IPS-20b (cell line): ENCODE results near the gene ANKRD16.
"Not testable (repeated sequence)": the region's sequence is repeated elsewhere in the genome, so short reads cannot be mapped to it uniquely, and the experiment has no call there.

Experiments used
- H3K27ac ChIP-seq: one replicate; pipeline ENCODE4 v1.5.1; 2013; ENCODE audit warnings: low read length
- H3K27me3 ChIP-seq: 2 replicates; pipeline ENCODE4 v1.6.1; 2013; ENCODE audit warnings: mild to moderate bottlenecking, low read length, inconsistent platforms; ENCODE audit not compliant: insufficient read depth
- H3K36me3 ChIP-seq: 2 replicates; pipeline ENCODE4 v1.6.1; 2013; ENCODE audit warnings: low read depth, mild to moderate bottlenecking, inconsistent platforms, low read length, moderate library complexity; ENCODE audit not compliant: insufficient read depth
- H3K4me1 ChIP-seq: 2 replicates; pipeline ENCODE4 v1.6.1; 2013; ENCODE audit warnings: mild to moderate bottlenecking, control low read depth, inconsistent platforms, low read length, moderate library complexity; ENCODE audit not compliant: insufficient read depth
- H3K4me3 ChIP-seq: 2 replicates; pipeline ENCODE4 v1.5.1; 2013; ENCODE audit warnings: mild to moderate bottlenecking, low read length, inconsistent platforms
- H3K9ac ChIP-seq: 2 replicates; pipeline ENCODE4 v1.6.1; 2013; ENCODE audit warnings: low read depth, mild to moderate bottlenecking, inconsistent platforms, low read length, moderate library complexity
- H3K9me3 ChIP-seq: 2 replicates; pipeline ENCODE4 v1.6.1; 2013; ENCODE audit warnings: mild to moderate bottlenecking, low read depth, low read length, inconsistent platforms; ENCODE audit not compliant: insufficient read depth

ANKRD16 gene

GRCh38 chr10:5891009-5891408 lies 1.3 kb upstream of the ANKRD16 start:
- Histone ChIP-seq H3K9ac (peak overlapping the region; percentile 74; the same call in 1 of the 2 replicates), H3K27me3 (0 out of 2 replicates have a peak, but pooled peaks cover 6% of the 10 kb centered on the region), H3K9me3 (no peaks in the 10 kb centered on the region), H3K27ac (no peak overlapping the region), H3K36me3 (peaks cover 52% of the 10 kb centered on the region), H3K4me3 (peak overlapping the region; percentile 84), H3K4me1 (0 out of 2 replicates have a peak, but pooled peaks cover 6% of the 10 kb centered on the region)

- H3K27ac ChIP-seq: no peak overlapping the region
- H3K4me1 ChIP-seq: 0 out of 2 replicates have a peak, but pooled peaks cover 6% of the 10 kb centered on the region
- peak overlapping the region; percentile 84 for H3K4me3 ChIP-seq
- H3K27me3 ChIP-seq: 0 out of 2 replicates have a peak, but pooled peaks cover 6% of the 10 kb centered on the region
- H3K36me3 ChIP-seq: peaks cover 52% of the 10 kb centered on the region
- no peaks in the 10 kb centered on the region for H3K9me3 ChIP-seq
- H3K9ac ChIP-seq: peak overlapping the region; percentile 74; the same call in 1 of the 2 replicates
These were observed 791 bp upstream of the ANKRD16 start for GRCh38 chr10:5890452-5890915.

- H3K4me3 ChIP-seq: peak overlapping the region; percentile 84
- peaks cover 49% of the 10 kb centered on the region for H3K36me3 ChIP-seq
- H3K27ac ChIP-seq: no peak overlapping the region
- peak overlapping the region; percentile 68 for H3K9ac ChIP-seq
- no peaks in the 10 kb centered on the region for H3K9me3 ChIP-seq
- 0 out of 2 replicates have a peak, but pooled peaks cover 6% of the 10 kb centered on the region for H3K4me1 ChIP-seq
- 0 out of 2 replicates have a peak, but pooled peaks cover 6% of the 10 kb centered on the region for H3K27me3 ChIP-seq
These were observed 660 bp downstream of the ANKRD16 start for GRCh38 chr10:5888843-5889623.

- Histone ChIP-seq H3K9ac (peak overlapping the region; percentile 68), H3K4me3 (peak overlapping the region; percentile 84), H3K27ac (no peak overlapping the region), H3K4me1 (0 out of 2 replicates have a peak, but pooled peaks cover 6% of the 10 kb centered on the region), H3K36me3 (peaks cover 49% of the 10 kb centered on the region), H3K9me3 (no peaks in the 10 kb centered on the region), H3K27me3 (0 out of 2 replicates have a peak, but pooled peaks cover 6% of the 10 kb centered on the region)
These were observed 1.3 kb downstream of the ANKRD16 start for GRCh38 chr10:5888351-5888750.

GRCh38 chr10:5887641-5888040 lies 2.1 kb downstream of the ANKRD16 start:
- H3K4me1 ChIP-seq: 0 out of 2 replicates have a peak, but pooled peaks cover 6% of the 10 kb centered on the region
- H3K4me3 ChIP-seq: no peak overlapping the region; the same call in 1 of the 2 replicates
- H3K36me3 ChIP-seq: peaks cover 53% of the 10 kb centered on the region
- no peak overlapping the region for H3K9ac ChIP-seq
- no peak overlapping the region for H3K27ac ChIP-seq
- H3K27me3 ChIP-seq: 0 out of 2 replicates have a peak, but pooled peaks cover 6% of the 10 kb centered on the region
- no peaks in the 10 kb centered on the region for H3K9me3 ChIP-seq

GRCh38 chr10:5887029-5887428 lies 2.7 kb downstream of the ANKRD16 start:
- no peak overlapping the region for H3K4me3 ChIP-seq
- H3K36me3 ChIP-seq: peaks cover 53% of the 10 kb centered on the region
- 0 out of 2 replicates have a peak, but pooled peaks cover 6% of the 10 kb centered on the region for H3K4me1 ChIP-seq
- no peaks in the 10 kb centered on the region for H3K9me3 ChIP-seq
- H3K9ac ChIP-seq: no peak overlapping the region
- H3K27me3 ChIP-seq: 0 out of 2 replicates have a peak, but pooled peaks cover 6% of the 10 kb centered on the region
- H3K27ac ChIP-seq: no peak overlapping the region

- Histone ChIP-seq H3K4me3 (no peak overlapping the region), H3K9me3 (no peaks in the 10 kb centered on the region), H3K27ac (no peak overlapping the region), H3K27me3 (0 out of 2 replicates have a peak, but pooled peaks cover 6% of the 10 kb centered on the region), H3K4me1 (0 out of 2 replicates have a peak, but pooled peaks cover 6% of the 10 kb centered on the region), H3K36me3 (peaks cover 59% of the 10 kb centered on the region), H3K9ac (no peak overlapping the region)
These were observed 4.1 kb downstream of the ANKRD16 start for GRCh38 chr10:5885619-5886018.

- H3K9ac ChIP-seq: no peak overlapping the region
- peaks cover 82% of the 10 kb centered on the region for H3K36me3 ChIP-seq
These were observed 6.7 kb downstream of the ANKRD16 start for GRCh38 chr10:5882961-5883360.

GRCh38 chr10:5877041-5877440 lies 12.7 kb downstream of the ANKRD16 start:
- H3K27ac ChIP-seq, H3K27me3 ChIP-seq, H3K4me3 ChIP-seq, H3K9ac ChIP-seq, H3K4me1 ChIP-seq, H3K9me3 ChIP-seq: not testable (repeated sequence)
- H3K36me3 ChIP-seq: peaks cover 60% of the 10 kb centered on the region

More at GRCh38 chr10:5882961-5883360, 6.7 kb downstream of the ANKRD16 start:
- Histone ChIP-seq H3K27me3 (no peaks in the 10 kb centered on the region), H3K4me1 (0 out of 2 replicates have a peak, but pooled peaks cover under 1% of the 10 kb centered on the region), H3K27ac (no peak overlapping the region), H3K4me3 (no peak overlapping the region), H3K9me3 (no peaks in the 10 kb centered on the region)

GRCh38 chr10:5876181-5876768 lies 13.4 kb downstream of the ANKRD16 start:
- Histone ChIP-seq H3K9ac (no peak overlapping the region), H3K36me3 (peaks cover 58% of the 10 kb centered on the region), H3K27ac (no peak overlapping the region)

GRCh38 chr10:5873515-5873995 lies 16.1 kb downstream of the ANKRD16 start:
- H3K9me3 ChIP-seq: no peaks in the 10 kb centered on the region
- peaks cover 36% of the 10 kb centered on the region for H3K36me3 ChIP-seq
- H3K4me1 ChIP-seq: no peaks in the 10 kb centered on the region
- no peak overlapping the region for H3K9ac ChIP-seq
- H3K4me3 ChIP-seq: no peak overlapping the region
- H3K27ac ChIP-seq: no peak overlapping the region
- H3K27me3 ChIP-seq: no peaks in the 10 kb centered on the region

More at GRCh38 chr10:5876181-5876768, 13.4 kb downstream of the ANKRD16 start:
- H3K9me3 ChIP-seq: no peaks in the 10 kb centered on the region
- no peaks in the 10 kb centered on the region for H3K4me1 ChIP-seq
- H3K4me3 ChIP-seq: no peak overlapping the region
- H3K27me3 ChIP-seq: no peaks in the 10 kb centered on the region
